Mucosa of descending colon (tissue), 3 donors: Measurements from ENCODE around the gene TUBA4A. TPM values are rescaled to one million over a fixed set of nuclear protein-coding genes. Genes with fewer than 3 reads are reported as not detected.
"Not testable (repeated sequence)": the region's sequence is repeated elsewhere in the genome, so short reads cannot be mapped to it uniquely, and the experiment has no call there.

ENCODE experiments used
- ATAC-seq: fragments of 200-7000 bp; cut with Tn5 transposase; one replicate; pipeline ENCODE4 v1.9.1; 2020; ENCODE audit warnings: mild to moderate bottlenecking, moderate library complexity
- DNase-seq, 3 donors: peaks; one replicate each; pipeline ENCODE4 v3.0.0-alpha.2; 2020
- H3K36me3 ChIP-seq: fragments of 200-600 bp; one replicate; pipeline ENCODE4 v1.8.0; 2021; ENCODE audit warnings: low read depth, mild to moderate bottlenecking
- H3K4me1 ChIP-seq: fragments of 200-600 bp; one replicate; pipeline ENCODE4 v1.8.0; 2021; ENCODE audit warnings: low read depth, mild to moderate bottlenecking
- H3K4me3 ChIP-seq: fragments of 200-600 bp; one replicate; pipeline ENCODE4 v1.8.0; 2021; ENCODE audit warnings: mild to moderate bottlenecking
- H3K9me3 ChIP-seq: fragments of 200-600 bp; one replicate; pipeline ENCODE4 v1.8.0; 2021; ENCODE audit warnings: mild to moderate bottlenecking
- intact Hi-C, 2 donors: fragments of 100-400 bp; cut with DNase I in 1 of 2; cut with micrococcal nuclease in 1 of 2; formaldehyde crosslinking; loops; one replicate each; pipeline versions ENCODE4 v1.11.0 to v1.11.1; 2022; cut with DNase I, micrococcal nuclease
- total RNA-seq, 3 donors: library from RNA; stranded (reverse); fragmentation: NEBNext Ultra II Directional in 2 of 3; extraction: Animal tissue kit (Norgen Biotek cat#: 25700) in 2 of 3; gene quantifications; one replicate each; pipeline versions ENCODE4 v1.2.1 to v1.2.4, GENCODE V29; 2021 to 2023
- TF ChIP-seq, protein P1 (sequence below): fragments of 200-600 bp; IDR thresholded peaks from one replicate; pipeline ENCODE4 v1.8.0; 2022; ENCODE audit warnings: antibody characterized with exemption, mild to moderate bottlenecking
- donor health status: DM: no; HTN: no; CAD: no; lungs with moderate emphysema.
- donor health status: DM: no; HTN: no; CAD: no.
- donor health status: DM: no; HTN: yes; CAD: no.

Gene TUBA4A
- total RNA-seq, 3 donors from 2014 or later = 69.7 to 75.3 (median 75.0) TPM

DNA sequence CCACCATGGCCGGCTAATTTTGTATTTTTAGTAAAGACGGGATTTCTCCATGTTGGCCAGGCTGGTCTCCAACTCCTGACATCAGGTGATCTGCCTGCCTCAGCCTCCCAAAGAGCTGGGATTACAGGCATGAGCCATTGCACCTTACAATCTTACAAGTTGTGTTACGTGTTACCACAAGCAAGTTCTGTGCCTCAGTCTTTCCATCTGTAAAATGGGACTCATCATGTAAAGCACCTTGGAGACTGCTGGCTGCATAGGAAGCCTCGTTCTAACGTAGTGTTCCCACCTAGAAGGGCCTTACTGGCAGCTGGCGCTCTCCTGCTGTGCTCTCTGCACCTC is 35.4 kb upstream of the TUBA4A start:
- Histone ChIP-seq H3K4me1 (peaks cover under 1% of the 10 kb centered on the region), H3K36me3 (no peaks in the 10 kb centered on the region), H3K9me3 (no peaks in the 10 kb centered on the region), H3K4me3 (no peak overlapping the region)
- TF ChIP-seq, protein P1, sequence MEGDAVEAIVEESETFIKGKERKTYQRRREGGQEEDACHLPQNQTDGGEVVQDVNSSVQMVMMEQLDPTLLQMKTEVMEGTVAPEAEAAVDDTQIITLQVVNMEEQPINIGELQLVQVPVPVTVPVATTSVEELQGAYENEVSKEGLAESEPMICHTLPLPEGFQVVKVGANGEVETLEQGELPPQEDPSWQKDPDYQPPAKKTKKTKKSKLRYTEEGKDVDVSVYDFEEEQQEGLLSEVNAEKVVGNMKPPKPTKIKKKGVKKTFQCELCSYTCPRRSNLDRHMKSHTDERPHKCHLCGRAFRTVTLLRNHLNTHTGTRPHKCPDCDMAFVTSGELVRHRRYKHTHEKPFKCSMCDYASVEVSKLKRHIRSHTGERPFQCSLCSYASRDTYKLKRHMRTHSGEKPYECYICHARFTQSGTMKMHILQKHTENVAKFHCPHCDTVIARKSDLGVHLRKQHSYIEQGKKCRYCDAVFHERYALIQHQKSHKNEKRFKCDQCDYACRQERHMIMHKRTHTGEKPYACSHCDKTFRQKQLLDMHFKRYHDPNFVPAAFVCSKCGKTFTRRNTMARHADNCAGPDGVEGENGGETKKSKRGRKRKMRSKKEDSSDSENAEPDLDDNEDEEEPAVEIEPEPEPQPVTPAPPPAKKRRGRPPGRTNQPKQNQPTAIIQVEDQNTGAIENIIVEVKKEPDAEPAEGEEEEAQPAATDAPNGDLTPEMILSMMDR = no peak
- ATAC-seq = no peak
- intact Hi-C loops = no loop called here
- no peak for DNase-seq

DNA sequence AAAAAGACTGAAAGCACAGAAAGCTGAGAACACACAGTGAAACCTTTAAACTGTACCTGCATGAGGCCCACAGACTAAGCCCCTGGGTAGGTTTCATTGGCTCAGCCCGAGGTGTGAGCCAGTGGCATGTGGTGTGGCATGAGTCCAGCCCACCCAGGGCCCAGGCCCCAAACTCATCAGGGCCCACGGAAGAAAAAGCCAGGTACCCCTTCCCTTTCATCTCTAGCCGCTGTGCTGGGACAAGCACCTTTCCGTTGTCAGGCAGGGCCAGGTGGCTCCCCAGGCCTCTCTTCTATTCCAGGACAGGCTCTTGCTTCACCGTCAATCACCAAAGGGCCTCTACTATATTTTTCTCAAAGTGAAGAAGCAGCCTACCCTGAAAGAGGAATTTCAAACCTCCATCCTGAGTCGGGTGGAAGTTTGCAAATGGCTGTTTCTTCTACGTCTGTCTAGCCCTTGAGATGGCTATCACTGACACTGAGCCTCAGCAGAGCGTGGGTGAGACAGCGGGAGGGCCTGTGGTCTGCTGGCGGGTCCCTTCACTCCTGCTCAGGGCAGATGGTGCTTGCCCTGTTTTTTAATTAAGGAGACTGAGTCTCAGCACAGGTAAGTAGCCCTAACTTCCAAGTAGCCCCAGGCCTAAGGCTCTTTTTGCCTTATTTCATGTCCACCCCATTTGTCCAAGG is 34.0 kb upstream of the TUBA4A start:
- Histone ChIP-seq H3K36me3 (no peaks in the 10 kb centered on the region), H3K9me3 (no peaks in the 10 kb centered on the region), H3K4me1 (no peaks in the 10 kb centered on the region), H3K4me3 (no peak overlapping the region)
- intact Hi-C loops = no loop called here
- ATAC-seq (no peak), DNase-seq (no peak)
- TF ChIP-seq, protein P1 = no peak

DNA sequence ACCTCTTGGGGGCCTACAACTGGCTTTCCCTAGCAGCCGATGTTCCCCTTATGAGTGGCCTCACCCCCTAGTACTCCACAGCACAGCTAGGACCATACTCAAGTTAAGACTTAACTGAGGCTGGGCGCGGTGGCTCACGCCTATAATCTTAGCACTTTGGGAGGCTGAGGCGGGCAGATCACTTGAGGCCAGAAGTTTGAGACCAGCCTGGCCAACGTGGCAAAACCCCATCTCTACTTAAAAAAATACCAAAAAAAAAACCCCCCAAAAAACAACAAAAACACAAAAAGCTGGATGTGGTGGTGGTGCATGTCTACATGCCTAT is 33.4 kb upstream of the TUBA4A start:
- H3K36me3 ChIP-seq, DNase-seq, ATAC-seq, H3K9me3 ChIP-seq, H3K4me1 ChIP-seq, intact Hi-C loops, H3K4me3 ChIP-seq: not testable (repeated sequence)

DNA sequence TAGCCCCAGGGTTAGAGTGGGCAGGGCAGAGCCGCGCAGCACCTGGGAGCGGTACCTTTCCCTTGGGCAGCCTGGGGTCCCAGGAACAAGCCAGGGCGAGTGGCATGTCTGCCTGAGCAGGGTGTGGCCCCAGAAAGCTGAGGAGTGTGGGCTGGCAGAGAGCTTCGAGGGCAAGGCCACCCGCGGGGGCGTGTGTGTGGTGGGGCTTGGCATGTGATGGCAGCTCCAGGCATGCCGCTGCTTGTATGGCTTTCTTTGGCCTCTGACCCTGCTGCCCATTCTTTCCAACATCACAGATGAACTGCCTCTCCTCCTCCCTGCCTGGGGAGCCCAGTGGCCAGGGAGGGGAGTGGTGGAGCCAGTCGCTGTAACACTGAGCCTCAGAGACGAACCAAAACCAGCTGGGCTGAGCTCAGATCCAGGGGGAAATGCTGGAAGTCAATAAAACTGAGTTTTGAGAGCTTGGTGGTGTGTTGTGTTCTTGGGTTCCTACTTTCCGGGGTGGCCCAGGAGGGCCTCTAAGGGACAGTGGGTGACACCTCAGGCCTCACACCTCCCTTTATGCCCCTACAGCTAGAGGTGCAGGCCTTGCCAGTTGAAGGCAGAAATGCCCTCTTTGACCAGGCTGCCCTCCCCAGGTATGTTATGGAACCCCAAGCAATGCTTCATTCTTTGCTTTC is 32.9 kb upstream of the TUBA4A start:
- TF ChIP-seq, protein P1 = no peak
- H3K4me3 ChIP-seq = no peak overlapping the region
- DNase-seq (no peak), ATAC-seq (no peak)
- intact Hi-C loops = no loop called here
- no peaks in the 10 kb centered on the region for H3K36me3 ChIP-seq
- H3K4me1 ChIP-seq = no peaks in the 10 kb centered on the region
- no peaks in the 10 kb centered on the region for H3K9me3 ChIP-seq

DNA sequence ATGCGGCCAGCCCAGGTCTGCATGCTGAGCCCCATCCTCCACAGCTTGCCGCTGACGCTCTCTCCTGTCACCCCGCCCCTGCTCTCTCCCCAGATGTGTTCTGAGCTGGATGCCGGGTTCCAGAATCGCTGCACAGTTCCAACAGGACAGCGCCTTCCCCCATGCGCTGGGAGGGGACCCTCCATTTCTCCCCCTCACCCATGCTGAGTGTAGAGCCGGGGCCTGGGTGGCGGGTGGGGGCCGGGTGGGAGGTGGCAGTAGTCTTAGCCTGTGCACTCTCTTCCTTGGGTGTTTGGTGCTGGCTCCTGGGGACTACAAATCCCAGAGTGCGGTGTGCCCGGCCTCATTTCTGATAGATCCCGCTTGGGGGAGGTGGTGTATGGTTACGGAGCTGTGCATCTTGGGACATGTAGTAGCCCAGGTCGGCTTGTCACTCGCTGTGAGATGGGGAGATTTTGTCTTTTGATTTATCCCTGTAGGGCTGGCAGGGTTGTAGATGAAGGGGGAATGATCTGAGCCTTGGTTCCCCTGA is 32.2 kb upstream of the TUBA4A start:
- Histone ChIP-seq H3K36me3 (no peaks in the 10 kb centered on the region), H3K4me1 (no peaks in the 10 kb centered on the region), H3K9me3 (no peaks in the 10 kb centered on the region), H3K4me3 (no peak overlapping the region)
- intact Hi-C loops = no loop called here
- ATAC-seq = no peak
- no peak for DNase-seq
- TF ChIP-seq, protein P1 = no peak

DNA sequence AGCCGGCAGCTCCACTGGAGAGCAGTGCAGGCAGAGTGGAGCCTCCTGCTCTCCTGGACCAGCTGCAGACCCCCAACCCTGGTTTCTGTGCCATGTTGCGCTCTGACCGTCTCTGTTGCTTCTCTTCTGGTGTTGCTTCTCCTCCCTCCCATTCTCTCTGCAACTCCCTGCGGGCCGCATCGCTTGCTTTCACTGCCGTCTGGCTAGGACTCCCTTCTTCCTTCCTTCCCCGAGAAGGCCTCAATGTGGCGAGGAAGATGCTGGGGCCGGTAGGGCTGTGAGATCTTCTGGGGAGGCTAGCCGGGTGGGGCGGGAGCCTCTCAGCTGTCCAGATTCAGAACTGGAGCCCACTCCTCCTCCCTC is 31.6 kb upstream of the TUBA4A start:
- TF ChIP-seq, protein P1 = no peak
- ATAC-seq (no peak), DNase-seq (no peak)
- intact Hi-C loops = no loop called here
- Histone ChIP-seq H3K4me3 (no peak overlapping the region), H3K36me3 (no peaks in the 10 kb centered on the region), H3K4me1 (no peaks in the 10 kb centered on the region), H3K9me3 (no peaks in the 10 kb centered on the region)
